Measurements from ENCODE around the gene CCNH.

DNA sequence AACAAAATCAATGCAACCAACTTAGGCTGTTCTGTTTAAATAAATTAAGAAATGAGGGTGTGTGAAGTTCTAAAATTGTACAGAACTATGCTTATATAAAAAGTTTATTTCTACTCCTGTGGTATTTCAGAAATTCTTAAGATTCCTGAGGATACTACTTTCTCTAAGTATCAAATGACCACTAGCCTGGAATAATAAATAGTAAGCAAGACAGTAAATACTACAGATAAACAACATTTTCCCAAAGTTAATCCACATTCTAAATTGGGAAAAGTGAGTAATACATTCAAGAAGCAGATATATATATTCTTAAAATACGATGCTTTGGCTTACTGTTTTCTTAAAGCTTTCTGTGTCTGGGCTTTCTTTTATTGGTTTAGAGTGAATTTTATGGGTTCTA is 29.5 kb downstream of the CCNH start:
- TF ChIP-seq, protein P1, sequence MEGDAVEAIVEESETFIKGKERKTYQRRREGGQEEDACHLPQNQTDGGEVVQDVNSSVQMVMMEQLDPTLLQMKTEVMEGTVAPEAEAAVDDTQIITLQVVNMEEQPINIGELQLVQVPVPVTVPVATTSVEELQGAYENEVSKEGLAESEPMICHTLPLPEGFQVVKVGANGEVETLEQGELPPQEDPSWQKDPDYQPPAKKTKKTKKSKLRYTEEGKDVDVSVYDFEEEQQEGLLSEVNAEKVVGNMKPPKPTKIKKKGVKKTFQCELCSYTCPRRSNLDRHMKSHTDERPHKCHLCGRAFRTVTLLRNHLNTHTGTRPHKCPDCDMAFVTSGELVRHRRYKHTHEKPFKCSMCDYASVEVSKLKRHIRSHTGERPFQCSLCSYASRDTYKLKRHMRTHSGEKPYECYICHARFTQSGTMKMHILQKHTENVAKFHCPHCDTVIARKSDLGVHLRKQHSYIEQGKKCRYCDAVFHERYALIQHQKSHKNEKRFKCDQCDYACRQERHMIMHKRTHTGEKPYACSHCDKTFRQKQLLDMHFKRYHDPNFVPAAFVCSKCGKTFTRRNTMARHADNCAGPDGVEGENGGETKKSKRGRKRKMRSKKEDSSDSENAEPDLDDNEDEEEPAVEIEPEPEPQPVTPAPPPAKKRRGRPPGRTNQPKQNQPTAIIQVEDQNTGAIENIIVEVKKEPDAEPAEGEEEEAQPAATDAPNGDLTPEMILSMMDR (conservative IDR thresholded peaks at IDR 0.05; ENCODE audit: low read length), result no peak
- TF ChIP-seq EZH2phosphoT487 (IDR thresholded peaks at IDR 0.05; ENCODE audit: borderline replicate concordance, low read depth, low read length), result no peak
